Vagina (tissue), 2 donors: ENCODE measurements around the gene PRDM16.

Source experiments
- CTCF ChIP-seq, 3 experiments: fragments of 450-650 bp in 2 of 3; fragments of 200-600 bp in 1 of 3; sonication (generic) in 1 of 3; IDR thresholded peaks; one replicate each; pipeline ENCODE4 v1.5.1; 2017 to 2019; ENCODE audit warnings: antibody characterized with exemption in 3 of 3, mild to moderate bottlenecking in 2 of 3, moderate library complexity in 2 of 3
- POLR2A ChIP-seq, 2 donors: fragments of 450-650 bp; IDR thresholded peaks; one replicate each; pipeline ENCODE4 v1.6.1; 2017; ENCODE audit warnings: antibody characterized with exemption in 2 of 2, mild to moderate bottlenecking in 2 of 2, moderate library complexity in 2 of 2
- POLR2AphosphoS5 ChIP-seq, 2 donors: sonication (generic); formaldehyde crosslinking; IDR thresholded peaks; one replicate each; pipeline ENCODE4 v1.9.0; 2017; ENCODE audit warnings: antibody characterized with exemption in 2 of 2, mild to moderate bottlenecking in 2 of 2, low read depth in 1 of 2; ENCODE audit not compliant: insufficient read depth in 1 of 2

GRCh38 chr1:3064901-3065300 lies 4.1 kb upstream of the PRDM16 start:
- no peak for TF ChIP-seq POLR2A (IDR thresholded peaks at IDR 0.05)
- TF ChIP-seq CTCF (IDR thresholded peaks at IDR 0.05) = no peak
- no peak for TF ChIP-seq POLR2AphosphoS5 (IDR thresholded peaks at IDR 0.05; ENCODE audit: insufficient read depth in 1 of 2, low read depth in 1 of 2)
